ENCODE results near the gene PRR29.

- TF ChIP-seq CTCF (IDR thresholded peaks at IDR 0.05) = no peak
- no peak for TF ChIP-seq EP300 (IDR thresholded peaks at IDR 0.05)
- TF ChIP-seq POLR2AphosphoS5 (IDR thresholded peaks at IDR 0.05) = no peak
- no peak for TF ChIP-seq POLR2A (IDR thresholded peaks at IDR 0.05)
Observed at GRCh38 chr17:63988741-63989621, 9.2 kb upstream of the PRR29 start.

Data from stomach (tissue), 4 donors.